ENCODE results near the gene ARHGAP15.

DNA sequence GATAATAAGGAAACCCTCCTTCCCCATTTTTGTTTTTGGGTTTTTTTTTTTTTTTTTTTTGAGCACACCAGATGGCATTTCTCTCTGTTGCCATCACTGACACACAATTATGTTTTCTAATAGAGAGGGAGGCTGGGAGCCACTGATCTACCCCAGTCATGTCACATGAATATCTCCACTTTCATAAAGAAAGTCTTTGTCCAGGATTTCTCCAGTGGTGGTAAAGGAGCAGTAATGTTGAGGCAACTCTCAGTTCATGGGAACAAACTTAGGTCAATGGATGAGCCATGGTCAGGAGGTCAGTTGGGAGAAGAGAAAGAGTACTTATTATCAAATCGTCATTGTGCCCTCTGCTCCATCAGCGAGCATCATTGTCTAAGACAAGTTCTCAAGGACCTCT is 603.7 kb downstream of the ARHGAP15 start:
- TF ChIP-seq, protein P1, sequence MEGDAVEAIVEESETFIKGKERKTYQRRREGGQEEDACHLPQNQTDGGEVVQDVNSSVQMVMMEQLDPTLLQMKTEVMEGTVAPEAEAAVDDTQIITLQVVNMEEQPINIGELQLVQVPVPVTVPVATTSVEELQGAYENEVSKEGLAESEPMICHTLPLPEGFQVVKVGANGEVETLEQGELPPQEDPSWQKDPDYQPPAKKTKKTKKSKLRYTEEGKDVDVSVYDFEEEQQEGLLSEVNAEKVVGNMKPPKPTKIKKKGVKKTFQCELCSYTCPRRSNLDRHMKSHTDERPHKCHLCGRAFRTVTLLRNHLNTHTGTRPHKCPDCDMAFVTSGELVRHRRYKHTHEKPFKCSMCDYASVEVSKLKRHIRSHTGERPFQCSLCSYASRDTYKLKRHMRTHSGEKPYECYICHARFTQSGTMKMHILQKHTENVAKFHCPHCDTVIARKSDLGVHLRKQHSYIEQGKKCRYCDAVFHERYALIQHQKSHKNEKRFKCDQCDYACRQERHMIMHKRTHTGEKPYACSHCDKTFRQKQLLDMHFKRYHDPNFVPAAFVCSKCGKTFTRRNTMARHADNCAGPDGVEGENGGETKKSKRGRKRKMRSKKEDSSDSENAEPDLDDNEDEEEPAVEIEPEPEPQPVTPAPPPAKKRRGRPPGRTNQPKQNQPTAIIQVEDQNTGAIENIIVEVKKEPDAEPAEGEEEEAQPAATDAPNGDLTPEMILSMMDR (IDR thresholded peaks at IDR 0.05), result no peak
- TF ChIP-seq POLR2A (IDR thresholded peaks at IDR 0.05), result no peak
- TF ChIP-seq EP300 (IDR thresholded peaks at IDR 0.05), result no peak
- TF ChIP-seq POLR2AphosphoS5 (IDR thresholded peaks at IDR 0.05), result no peak

Measured in gastroesophageal sphincter (tissue), 3 donors.